K562 (cell line): Measurements from ENCODE around the gene RTP3. TPM values are rescaled to one million over a fixed set of nuclear protein-coding genes. Genes with fewer than 3 reads are reported as not detected.

ENCODE experiments used
- ATAC-seq: fragments of 200-7000 bp; cut with Tn5 transposase; 3 replicates; pipeline ENCODE4 v1.9.1; 2020; ENCODE audit warnings: moderate library complexity
- BruUV-seq: library from RNA; stranded (reverse); fragments of 400-500 nt; replicated peaks from 2 replicates; lab custom pipeline; 2021; lab: Mats Ljungman, UMichigan
- CTCF ChIA-PET: fragments of 300-600 bp; formaldehyde crosslinking; extraction: SDS; loops from one replicate; lab custom pipeline; 2021; ENCODE audit warnings: low intra/inter-chr PET ratio; lab: Yijun Ruan, JAX
- POLR2A ChIA-PET: fragments of 300-600, 350-650 bp; sonication (Branson Sonifier 250); formaldehyde crosslinking; extraction: SDS; loops from one replicate; lab custom pipeline; 2021; ENCODE audit warnings: antibody characterized with exemption, inconsistent platforms; lab: Yijun Ruan, JAX
- DNase-seq, 4 experiments: peaks; one replicate each; pipeline versions ENCODE4 v3.0.0 to v3.0.0-alpha.2; 2011 to 2018; ENCODE audit warnings: low spot score in 3 of 4, mixed read lengths in 3 of 4; ENCODE audit errors: extremely low read depth in 1 of 4
- FAIRE-seq: peaks from 2 replicates; lab custom pipeline; 2011; peaks lifted over from hg19 to GRCh38; lab: Jason Lieb, UNC
- H2AFZ ChIP-seq: 2 replicates; pipeline ENCODE4 v1.6.0; 2011; ENCODE audit warnings: low read depth, low read length, control low read depth, inconsistent platforms
- H3K27ac ChIP-seq: fragments of 200-600 bp; 3 replicates; pipeline ENCODE4 v1.8.0; 2011; ENCODE audit warnings: low read depth, mild to moderate bottlenecking, control low read depth, inconsistent platforms, low read length, moderate library complexity, mixed read lengths; ENCODE audit errors: extremely low read depth
- H3K27me3 ChIP-seq, 2 experiments: fragments of 300-600 bp in 1 of 2; 2 replicates in 1 of 2; 3 replicates in 1 of 2; pipeline versions ENCODE4 v1.6.0 to v1.8.0; 2011; ENCODE audit warnings: inconsistent platforms in 2 of 2, low read length in 2 of 2, mild to moderate bottlenecking in 1 of 2, mixed read lengths in 1 of 2, moderate library complexity in 1 of 2; ENCODE audit not compliant: control insufficient read depth in 2 of 2, insufficient read depth in 2 of 2
- H3K36me3 ChIP-seq: fragments of 300-600 bp; 3 replicates; pipeline ENCODE4 v1.8.0; 2011; ENCODE audit warnings: mild to moderate bottlenecking, low read length, inconsistent platforms; ENCODE audit not compliant: control insufficient read depth, insufficient read depth
- H3K4me1 ChIP-seq, 2 experiments: fragments of 200-600 bp in 1 of 2; replicated peaks in 1 of 2; 2 replicates in 1 of 2; 3 replicates in 1 of 2; pipeline versions ENCODE4 v1.5.1 to v1.8.0; 2011; ENCODE audit warnings: inconsistent platforms in 2 of 2, low read length in 2 of 2, mild to moderate bottlenecking in 1 of 2, mixed read lengths in 1 of 2, moderate library complexity in 1 of 2; ENCODE audit not compliant: control insufficient read depth in 2 of 2, insufficient read depth in 2 of 2
- H3K4me2 ChIP-seq: 2 replicates; pipeline ENCODE4 v1.6.1; 2011; ENCODE audit warnings: low read length, control low read depth, inconsistent platforms, mixed read lengths; ENCODE audit not compliant: insufficient read depth
- H3K4me3 ChIP-seq: fragments of 200-600 bp; sonication (generic), shearing (Covaris generic); 2 replicates; pipeline ENCODE4 v1.5.1; 2016; ENCODE audit warnings: control low read depth, inconsistent platforms
- H3K79me2 ChIP-seq: fragments of 200-600 bp; 3 replicates; pipeline ENCODE4 v1.8.0; 2011; ENCODE audit warnings: low read length, inconsistent platforms; ENCODE audit not compliant: control insufficient read depth, insufficient read depth
- H3K9ac ChIP-seq, 2 experiments: 2 replicates each; pipeline versions ENCODE4 v1.6.0 to v1.6.1; 2011; ENCODE audit warnings: low read depth in 2 of 2, low read length in 2 of 2, control low read depth in 1 of 2, inconsistent platforms in 1 of 2, mild to moderate bottlenecking in 1 of 2, mixed read lengths in 1 of 2; ENCODE audit not compliant: insufficient read depth in 1 of 2
- H3K9me1 ChIP-seq: one replicate; pipeline ENCODE4 v1.6.0; 2011; ENCODE audit warnings: inconsistent platforms, mild to moderate bottlenecking, low read length, moderate library complexity; ENCODE audit not compliant: control insufficient read depth, insufficient read depth
- H3K9me3 ChIP-seq: replicated peaks from 2 replicates; pipeline ENCODE4 v1.5.1; 2011; ENCODE audit warnings: low read depth, low read length, inconsistent platforms; ENCODE audit not compliant: control insufficient read depth, insufficient read depth
- H4K20me1 ChIP-seq: replicated peaks from 2 replicates; pipeline ENCODE4 v1.6.1; 2011; ENCODE audit warnings: low read length, inconsistent platforms, mixed read lengths; ENCODE audit not compliant: control insufficient read depth, insufficient read depth
- AFF4 ChIP-seq: sonication (generic); formaldehyde crosslinking; IDR thresholded peaks from 2 replicates; pipeline ENCODE4 v1.8.0; 2023; ENCODE audit warnings: mild to moderate bottlenecking, missing genetic modification reagents
- BCOR ChIP-seq: fragments of 450-650 bp; IDR thresholded peaks from 2 replicates; pipeline ENCODE4 v1.6.1; 2016
- CBX8 ChIP-seq: fragments of 200-600 bp; sonication (generic); IDR thresholded peaks from 2 replicates; pipeline ENCODE4 v1.6.1; 2012; ENCODE audit warnings: borderline replicate concordance, mixed run types, low read depth, mild to moderate bottlenecking, moderate library complexity, mixed read lengths, low read length, control low read depth, inconsistent platforms; ENCODE audit not compliant: poor library complexity, severe bottlenecking; ENCODE audit errors: extremely low read depth
- MED1 ChIP-seq: sonication (generic); formaldehyde crosslinking; IDR thresholded peaks from 2 replicates; pipeline ENCODE4 v1.8.1; 2023; ENCODE audit warnings: missing genetic modification reagents, borderline replicate concordance
- RBBP5 ChIP-seq: fragments of 200-600 bp; sonication (generic); IDR thresholded peaks from 2 replicates; pipeline ENCODE4 v1.6.1; 2012; ENCODE audit warnings: borderline replicate concordance, mild to moderate bottlenecking, low read length, control low read depth, inconsistent platforms; ENCODE audit not compliant: insufficient read depth, poor library complexity, severe bottlenecking
- RREB1 ChIP-seq: fragments of 250-450 bp; sonication (Bioruptor Pico); IDR thresholded peaks from 2 replicates; pipeline ENCODE4 v1.4.0; 2020
- ZFX ChIP-seq: sonication (generic); formaldehyde crosslinking; IDR thresholded peaks from 2 replicates; pipeline ENCODE4 v1.8.0; 2022; ENCODE audit warnings: mild to moderate bottlenecking, missing genetic modification reagents, moderate library complexity
- ZNF76 ChIP-seq: fragments of 250-450 bp; sonication (Bioruptor Pico); IDR thresholded peaks from 2 replicates; pipeline ENCODE4 v1.4.0; 2020; ENCODE audit warnings: mild to moderate bottlenecking, moderate library complexity, borderline replicate concordance
- WGBS: fragments of 100-300 bp; shearing (Covaris generic); methylation state at CpG from one replicate; pipeline ENCODE4 v1.1.6; 2016; ENCODE audit warnings: low coverage, mixed read lengths; ENCODE audit not compliant: insufficient coverage; ENCODE audit errors: missing lambda C conversion rate; 5-methylcytosine and 5-hydroxymethylcytosine counted together
- in situ Hi-C: fragments of 300-500 bp; cut with MboI; formaldehyde crosslinking; loops from 4 replicates; pipeline ENCODE4 v1.15.0; 2018; ENCODE audit warnings: inconsistent platforms, mixed read lengths
- intact Hi-C: fragments of 100-400 bp; cut with micrococcal nuclease; formaldehyde crosslinking; loops from 2 replicates; pipeline ENCODE4 v1.14.2; 2022
- polyA plus RNA-seq, 8 experiments: library from polyadenylated mRNA; depleted of rRNA in 4 of 8; stranded (reverse) in 5 of 8; unstranded in 3 of 8; fragments of >200 nt; fragmentation: Nextera tagmentation in 2 of 8; fragmentation: Illumina TruSeq in 1 of 8; extraction: Ambion mirVana in 2 of 8; extraction: Trizol in 1 of 8; gene quantifications; 2 replicates each; pipeline versions ENCODE4 v1.2.1 to v1.2.3, GENCODE V29; 2011 to 2014; ENCODE audit warnings: inconsistent platforms in 1 of 8, missing spikeins in 1 of 8
- total RNA-seq, 7 experiments: library from RNA; depleted of rRNA in 6 of 7; stranded (reverse); fragments of >200 nt in 6 of 7; fragmentation: Illumina TruSeq in 2 of 7; extraction: Trizol in 2 of 7; gene quantifications; 2 replicates each; pipeline versions ENCODE4 v1.2.1 to v1.2.3, GENCODE V29; 2011 to 2021; ENCODE audit warnings: low replicate concordance in 1 of 7

The RTP3 gene
- total and polyA plus RNA-seq, 9 of the 15 experiments (the other 6 are each of a cell fraction or from before 2014, with no cell fraction given) = not detected

- in situ Hi-C loops (loop anchor here (5.0 kb wide), 1 partner anchor 68 kb away; no protein-coding TSS in a partner anchor), intact Hi-C loops (loop anchor here (1.0 to 2.0 kb wide), 4 partner anchors 20 to 142 kb away; no protein-coding TSS in a partner anchor)
- FAIRE-seq (peak; percentile 95), DNase-seq (peak; percentile 96 to 98 (median 96)), ATAC-seq (peak; percentile 93)
- no peaks in the 10 kb centered on the region for H3K36me3 ChIP-seq
- H3K9me1 ChIP-seq = peaks cover 2% of the 10 kb centered on the region
- H3K27ac ChIP-seq = no peak overlapping the region
- peak overlapping the region; percentile 65 for H2AFZ ChIP-seq
- 0 out of 2 replicates have a peak, but pooled peaks cover 3% of the 10 kb centered on the region for H4K20me1 ChIP-seq
- BruUV-seq = no TSS peak
- CTCF ChIA-PET = interaction anchor here (0.5 to 7.1 kb wide), 15 partner anchors 8 to 406 kb away, joined by 3 to 177 read pairs (median 3); no protein-coding TSS in a partner anchor
- 10% methylated on average over 26 of the region's 26 CpGs for WGBS
- peak overlapping the region in 1 of 2 experiments; percentile 2; a peak in 1 of 4 replicates for H3K9ac ChIP-seq
- peak overlapping the region; percentile 50; the same call in 1 of the 2 replicates for H3K4me2 ChIP-seq
- no peak overlapping the region for H3K4me3 ChIP-seq
- H3K9me3 ChIP-seq = no peaks in the 10 kb centered on the region
- POLR2A ChIA-PET = interaction anchor here (0.5 to 2.4 kb wide), 15 partner anchors 11 to 292 kb away, joined by 3 to 25 read pairs (median 3); no protein-coding TSS in a partner anchor
- H3K27me3 ChIP-seq = no peaks in the 10 kb centered on the region
- H3K4me1 ChIP-seq = peaks cover 31 to 41% of the 10 kb centered on the region in 2 experiments; a peak in 4 of 5 replicates
- no peaks in the 10 kb centered on the region for H3K79me2 ChIP-seq
- TF ChIP-seq CBX8 (no peak), RBBP5 (peak; percentile 1), BCOR (peak; percentile 32; the same call in 1 of the 2 replicates), RREB1 (CRISPR knock-in tag) (peak; percentile 89), AFF4 (0 out of 2 replicates have a peak, but pooled peaks have one; percentile 2), ZNF76 (CRISPR knock-in tag) (0 out of 2 replicates have a peak, but pooled peaks have one; percentile 10), MED1 (CRISPR knock-in tag) (no peak), ZFX (CRISPR knock-in tag) (0 out of 2 replicates have a peak, but pooled peaks have one; percentile 16)
Measured at GRCh38 chr3:46488735-46489361, 8.9 kb upstream of the RTP3 start.
